ENCODE measurements around the gene STAMBPL1.

Gene STAMBPL1

GRCh38 chr10:88971221-88972061 is 91.4 kb downstream of the STAMBPL1 start:
- no peak overlapping the region for H3K27ac ChIP-seq (replicated peaks; ENCODE audit: low read length)
- H4K8ac ChIP-seq (ENCODE audit: low read depth, low read length): no peak overlapping the region
- no peak overlapping the region for H3K9ac ChIP-seq (ENCODE audit: low read depth, low read length, poor library complexity)
- no peak overlapping the region for H3K4me3 ChIP-seq (ENCODE audit: low read length in 2 of 2)
- H3K18ac ChIP-seq (ENCODE audit: low read length): no peak overlapping the region
- H2BK15ac ChIP-seq (ENCODE audit: low read length): no peak overlapping the region
- H3K23ac ChIP-seq (ENCODE audit: low read depth, low read length, poor library complexity): no peak overlapping the region
- no peak overlapping the region for H2BK12ac ChIP-seq (ENCODE audit: low read length)
- no peak overlapping the region for H2BK5ac ChIP-seq (ENCODE audit: low read length)
- H3K4ac ChIP-seq (ENCODE audit: low read length): no peak overlapping the region
- no peaks in the 10 kb centered on the region for H3K79me1 ChIP-seq (ENCODE audit: low read depth, low read length)
- no peaks in the 10 kb centered on the region for H3K9me3 ChIP-seq (replicated peaks in 1 of 2; ENCODE audit: control insufficient read depth in 2 of 2, insufficient read depth in 1 of 2, low read depth in 1 of 2, low read length in 2 of 2)
- H2AK5ac ChIP-seq (ENCODE audit: low read depth, low read length): no peak overlapping the region
- DNase-seq (ENCODE audit: low spot score): no peak
- H3K36me3 ChIP-seq (replicated peaks in 1 of 2; ENCODE audit: control insufficient read depth in 2 of 2, insufficient read depth in 2 of 2, low read length in 2 of 2): no peaks in the 10 kb centered on the region
- no peaks in the 10 kb centered on the region for H3K4me1 ChIP-seq (ENCODE audit: control insufficient read depth in 2 of 2, insufficient read depth in 1 of 2, low read depth in 1 of 2, low read length in 2 of 2)
- H3K4me2 ChIP-seq (ENCODE audit: insufficient read depth, low read length, poor library complexity, severe bottlenecking): no peak overlapping the region
- H2BK120ac ChIP-seq (ENCODE audit: low read depth, low read length): no peak overlapping the region
- no peaks in the 10 kb centered on the region for H3K27me3 ChIP-seq (ENCODE audit: control insufficient read depth in 3 of 3, insufficient read depth in 3 of 3, low read depth in 1 of 3, low read length in 3 of 3)
- H2AFZ ChIP-seq (ENCODE audit: low read length): no peak overlapping the region
- no CpG with 5 or more reads among the region's 5 CpGs for WGBS, 2 donors (ENCODE audit: extremely low coverage in 2 of 2, insufficient read length in 2 of 2, insufficient replicate concordance in 1 of 2)
- H4K91ac ChIP-seq (ENCODE audit: low read depth, low read length, poor library complexity): no peak overlapping the region
- no peak overlapping the region for H3K14ac ChIP-seq (ENCODE audit: low read length)
